NCI-H128 (cell line): ENCODE data around the gene FUT4.
"Not testable (repeated sequence)": the region's sequence is repeated elsewhere in the genome, so short reads cannot be mapped to it uniquely, and the experiment has no call there.

Source experiments
- DNase-seq: peaks from one replicate; lab custom pipeline; 2025; ENCODE audit not compliant: unreplicated experiment; lab: John Stamatoyannopoulos, UW

Gene FUT4

GRCh38 chr11:94563848-94564467, 20.2 kb downstream of the FUT4 start:
- DNase-seq: no peak

GRCh38 chr11:94567181-94567670, 23.5 kb downstream of the FUT4 start, which contains the start of gene PIWIL4:
Gene PIWIL4, plus strand, starts transcription at chr11:94567368. Its CDS starts 151 bp downstream, at chr11:94567519.
- DNase-seq: no peak

- DNase-seq: no peak
Measured at GRCh38 chr11:94568200-94568599, 24.5 kb downstream of the FUT4 start.

- no peak for DNase-seq
Measured at GRCh38 chr11:94568717-94569116, 25.0 kb downstream of the FUT4 start.

- not testable (repeated sequence) for DNase-seq
Measured at GRCh38 chr11:94572975-94573374, 29.3 kb downstream of the FUT4 start.

GRCh38 chr11:94574193-94574961, 30.7 kb downstream of the FUT4 start:
- DNase-seq: no peak

- no peak for DNase-seq
Measured at GRCh38 chr11:94576306-94576705, 32.6 kb downstream of the FUT4 start.

GRCh38 chr11:94577841-94578240, 34.1 kb downstream of the FUT4 start:
- no peak for DNase-seq

- no peak for DNase-seq
Measured at GRCh38 chr11:94581926-94582325, 38.2 kb downstream of the FUT4 start.

- DNase-seq: no peak
Measured at GRCh38 chr11:94583213-94583865, 39.6 kb downstream of the FUT4 start.

- no peak for DNase-seq
Measured at GRCh38 chr11:94583866-94584500, 40.3 kb downstream of the FUT4 start.

- DNase-seq: no peak
Measured at GRCh38 chr11:94584978-94585377, 41.3 kb downstream of the FUT4 start.

- DNase-seq: no peak
Measured at GRCh38 chr11:94585399-94585798, 41.7 kb downstream of the FUT4 start.

- DNase-seq: no peak
Measured at GRCh38 chr11:94586546-94586945, 42.8 kb downstream of the FUT4 start.

GRCh38 chr11:94586978-94587377, 43.3 kb downstream of the FUT4 start:
- no peak for DNase-seq

- no peak for DNase-seq
Measured at GRCh38 chr11:94588366-94588942, 44.7 kb downstream of the FUT4 start.

- DNase-seq: no peak
Measured at GRCh38 chr11:94590352-94591041, 46.8 kb downstream of the FUT4 start.

- DNase-seq: no peak
Measured at GRCh38 chr11:94593030-94593429, 49.3 kb downstream of the FUT4 start.

GRCh38 chr11:94595076-94595475, 51.4 kb downstream of the FUT4 start:
- DNase-seq: no peak

- no peak for DNase-seq
Measured at GRCh38 chr11:94597896-94598295, 54.2 kb downstream of the FUT4 start.
